Stimulated activated CD4-positive, alpha-beta T cell treated with anti-CD3 and anti-CD28 coated beads, Interleukin-4, amount 100 ng/mL, for 4 hours (primary cell): ENCODE measurements around the gene ACSF2.

Experiments
- DNase-seq, 2 experiments: peaks; one replicate each; pipeline ENCODE4 v3.0.0-alpha.2; 2020

ACSF2 gene

GRCh38 chr17:50440838-50441829, 15.1 kb downstream of the ACSF2 start:
- DNase-seq = no peak

DNA sequence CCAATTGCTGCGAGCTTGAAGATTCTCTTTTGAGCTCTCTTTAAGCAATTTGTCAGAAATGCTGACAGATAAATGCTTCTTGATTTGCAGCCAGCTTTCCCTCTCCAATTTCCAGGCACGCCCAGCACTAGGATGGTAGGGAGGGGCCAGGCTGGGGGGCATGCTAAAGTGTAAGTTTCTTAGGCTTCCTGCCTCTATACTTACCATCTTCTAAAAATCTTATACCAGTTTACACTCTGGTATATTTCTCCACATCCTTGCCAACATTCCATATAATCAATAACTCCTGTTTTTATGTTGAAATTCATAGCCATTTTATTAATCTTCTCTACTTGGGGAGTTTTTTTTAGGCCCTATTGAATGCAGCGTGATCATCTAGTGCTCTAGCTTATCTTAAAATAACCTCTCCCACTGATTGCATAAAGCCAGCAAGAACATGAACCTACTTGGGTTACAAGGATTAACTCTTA, 17.5 kb downstream of the ACSF2 start:
- DNase-seq = no peak

DNA sequence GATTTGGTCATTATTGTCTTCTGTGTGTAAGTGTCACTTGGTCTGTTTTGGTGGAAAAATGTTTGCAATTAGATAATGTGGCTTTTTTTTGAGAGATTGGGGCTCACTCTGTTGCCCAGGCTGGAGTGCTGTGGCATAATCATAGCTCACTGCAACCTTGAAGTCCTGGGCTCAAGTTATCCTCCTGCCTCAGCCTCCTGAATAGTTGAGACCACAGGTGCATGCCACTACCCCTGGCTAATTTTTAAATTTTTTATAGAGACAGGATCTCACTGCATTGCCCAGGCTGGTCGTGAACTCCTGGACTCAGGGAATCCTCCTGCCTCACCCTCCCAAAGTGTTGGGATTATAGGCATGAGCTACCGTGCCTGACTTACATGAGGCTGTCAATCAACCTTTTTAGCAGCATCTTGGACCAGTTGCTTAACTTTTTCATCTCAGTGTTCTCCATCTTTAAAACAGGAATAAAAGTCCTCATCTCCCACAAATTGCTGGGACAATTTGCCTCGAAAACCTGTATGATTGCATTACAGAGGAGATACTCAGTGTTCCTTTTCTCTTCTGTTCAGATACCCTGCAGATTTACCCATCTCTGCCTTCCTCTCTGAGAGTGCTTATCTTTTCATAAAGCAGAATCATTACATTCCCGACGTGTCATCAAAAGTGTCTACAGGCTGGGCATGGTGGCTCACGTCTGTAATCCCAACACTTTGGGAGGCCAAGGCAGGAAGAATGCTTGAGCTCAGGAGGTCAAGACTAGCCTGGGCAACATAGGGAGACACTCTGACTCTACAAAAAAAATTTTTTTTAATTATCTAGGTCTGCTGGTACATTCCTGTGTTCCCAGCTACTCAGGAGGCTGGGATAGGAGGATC, 19.1 kb downstream of the ACSF2 start:
- DNase-seq = no peak

DNA sequence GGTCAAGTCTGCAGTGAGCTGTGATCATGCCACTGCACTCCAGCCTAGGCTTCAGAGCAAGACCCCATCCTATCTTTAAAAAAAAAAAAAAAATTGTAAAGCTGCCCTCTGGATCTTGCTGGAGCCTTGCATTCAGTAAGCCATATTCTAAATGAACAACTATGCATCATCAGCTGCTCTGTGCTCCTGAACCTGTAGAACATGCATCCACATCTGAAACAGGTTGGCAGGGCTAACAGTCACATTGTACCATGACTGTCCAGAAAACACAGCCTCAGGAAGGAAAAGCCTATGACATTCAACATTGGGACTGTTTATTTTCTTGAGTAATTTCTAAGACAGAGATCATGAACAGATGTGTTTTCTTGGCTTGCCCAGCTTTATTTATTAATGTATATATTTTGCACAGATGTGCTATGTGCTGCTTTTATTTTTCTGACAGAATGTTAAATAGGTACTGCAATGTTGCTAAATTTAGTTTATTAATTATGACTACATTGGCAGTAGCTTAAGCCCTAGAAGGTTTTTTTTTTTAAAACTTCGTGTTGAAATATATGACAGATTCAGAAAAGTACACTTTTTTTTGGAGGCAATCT, 19.8 kb downstream of the ACSF2 start:
- DNase-seq = no peak

GRCh38 chr17:50447870-50448595, 22.0 kb downstream of the ACSF2 start:
- DNase-seq = no peak

DNA sequence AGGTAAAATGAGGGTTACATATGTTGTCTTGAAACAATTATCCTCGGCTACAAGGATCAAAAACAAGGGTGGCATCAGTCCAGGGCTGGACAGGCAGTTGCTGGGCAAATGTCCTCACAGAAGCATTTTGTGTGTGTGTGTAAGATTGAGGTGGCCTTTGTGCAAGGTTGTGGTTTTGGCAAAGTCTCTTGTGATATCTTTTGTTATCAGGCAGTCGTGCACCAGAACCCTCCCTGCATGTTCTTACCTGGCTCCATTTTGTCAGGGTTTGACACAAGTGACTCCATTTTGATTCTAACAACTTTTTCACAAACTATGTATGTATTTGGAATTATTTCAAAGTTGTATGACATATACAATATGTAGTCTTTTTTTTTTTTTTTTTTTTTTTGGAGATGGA, 22.6 kb downstream of the ACSF2 start:
- no peak for DNase-seq

DNA sequence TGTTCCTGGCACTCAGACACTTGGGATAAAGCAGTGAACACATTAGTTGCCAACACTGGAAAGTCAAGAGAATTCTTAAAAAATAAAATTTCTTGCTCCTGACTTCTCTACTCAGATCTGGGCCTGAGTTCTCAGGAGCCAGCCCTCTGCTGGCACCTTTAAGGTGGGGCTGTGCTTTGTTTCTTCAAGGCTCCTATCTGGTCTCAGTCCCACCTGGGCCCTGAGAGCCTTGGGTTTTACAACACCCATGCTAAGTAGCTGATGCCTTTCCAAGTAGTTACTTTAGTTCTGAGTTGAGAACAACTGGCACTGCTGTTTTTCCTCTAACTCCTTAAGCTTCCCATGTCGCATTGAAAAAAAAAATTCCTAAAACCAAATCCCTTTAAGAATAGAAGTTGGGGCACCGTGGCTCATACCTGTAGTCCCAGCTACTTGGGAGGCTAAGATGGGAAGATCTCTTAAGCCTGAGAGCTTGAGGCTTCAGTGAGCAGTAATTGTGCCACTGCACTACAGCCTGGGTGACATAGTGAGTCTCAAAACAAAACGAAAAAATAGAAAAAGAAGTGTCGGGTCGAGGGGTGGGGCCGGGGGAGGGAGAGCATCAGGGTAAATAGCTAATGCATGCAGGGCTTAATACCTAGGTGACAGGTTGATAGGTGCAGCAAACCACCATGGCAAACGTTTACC, 26.1 kb downstream of the ACSF2 start:
- no peak for DNase-seq

DNA sequence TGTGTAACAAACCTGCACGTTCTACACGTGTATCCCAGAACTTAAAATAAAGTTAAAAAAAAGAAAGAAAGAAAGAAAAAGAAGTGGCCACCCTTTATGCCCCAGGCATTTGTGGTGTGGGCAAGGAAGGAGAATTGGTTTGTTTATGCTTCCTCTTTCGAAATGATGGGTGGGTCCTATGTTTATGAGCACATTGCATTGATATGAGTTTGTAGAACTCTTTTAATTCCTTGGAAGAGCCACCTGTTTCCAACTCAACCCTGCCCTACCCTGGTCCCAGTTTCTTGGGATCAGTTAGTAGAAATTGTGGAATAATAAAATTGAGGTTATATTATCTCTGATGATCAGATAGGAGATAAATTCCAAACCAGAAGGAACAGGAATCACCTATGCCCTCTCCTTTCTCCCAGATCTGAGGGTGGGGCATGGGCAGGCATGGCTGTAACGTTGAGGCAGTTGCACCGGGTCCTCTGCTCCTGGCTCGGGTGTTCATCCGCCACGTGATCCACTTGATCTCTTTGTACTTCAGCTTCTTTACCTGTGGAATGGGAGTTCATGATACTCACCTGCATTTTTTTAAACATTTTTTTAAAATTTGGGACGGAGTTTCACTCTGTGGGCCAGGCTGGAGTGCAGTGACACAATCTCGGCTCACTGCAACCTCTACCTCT, 26.7 kb downstream of the ACSF2 start:
- no peak for DNase-seq

DNA sequence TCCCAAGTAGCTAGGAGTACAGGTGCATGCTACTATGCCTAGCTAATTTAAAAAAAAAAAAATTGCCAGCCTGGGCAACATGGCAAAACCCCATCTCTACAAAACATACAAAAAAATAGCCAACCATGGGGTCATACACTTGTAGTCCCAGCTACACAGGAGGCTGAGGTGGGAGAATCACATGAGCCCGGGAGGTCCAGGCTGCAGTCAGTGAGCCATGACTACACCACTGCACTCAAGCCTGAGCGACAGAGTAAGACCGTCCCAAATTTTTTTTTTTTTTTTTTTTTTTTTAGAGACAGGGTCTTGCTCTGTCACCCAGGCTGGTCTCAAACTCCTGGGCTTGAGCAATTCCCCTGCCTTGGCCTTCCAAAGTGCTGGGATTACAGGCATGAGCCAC, 27.9 kb downstream of the ACSF2 start:
- no peak for DNase-seq

- DNase-seq = no peak
Measured at GRCh38 chr17:50457621-50458020, 31.6 kb downstream of the ACSF2 start.

- no peak for DNase-seq
Measured at GRCh38 chr17:50458270-50458669, 32.3 kb downstream of the ACSF2 start.

- no peak for DNase-seq
Measured at GRCh38 chr17:50458701-50459676, 33.0 kb downstream of the ACSF2 start.

DNA sequence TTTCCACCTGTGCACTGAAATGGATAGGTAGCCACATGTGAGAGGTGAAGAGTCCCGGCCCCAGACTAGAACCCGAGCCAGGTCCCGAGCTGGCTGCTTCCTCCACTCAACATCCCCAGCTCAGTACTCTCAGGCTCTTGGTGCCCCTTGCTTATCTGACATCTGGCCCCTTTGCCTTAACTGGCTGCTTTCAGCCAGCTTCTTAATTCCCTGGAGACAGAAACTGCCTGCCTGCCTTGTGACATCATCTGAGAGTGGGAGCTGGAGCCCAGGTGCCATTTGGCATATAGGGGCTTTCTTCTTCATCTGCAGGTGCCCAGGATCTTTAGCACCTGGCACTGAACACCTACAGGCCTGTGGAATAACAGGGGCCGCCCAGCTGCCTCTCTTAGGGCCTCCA, 33.7 kb downstream of the ACSF2 start:
- no peak for DNase-seq

DNA sequence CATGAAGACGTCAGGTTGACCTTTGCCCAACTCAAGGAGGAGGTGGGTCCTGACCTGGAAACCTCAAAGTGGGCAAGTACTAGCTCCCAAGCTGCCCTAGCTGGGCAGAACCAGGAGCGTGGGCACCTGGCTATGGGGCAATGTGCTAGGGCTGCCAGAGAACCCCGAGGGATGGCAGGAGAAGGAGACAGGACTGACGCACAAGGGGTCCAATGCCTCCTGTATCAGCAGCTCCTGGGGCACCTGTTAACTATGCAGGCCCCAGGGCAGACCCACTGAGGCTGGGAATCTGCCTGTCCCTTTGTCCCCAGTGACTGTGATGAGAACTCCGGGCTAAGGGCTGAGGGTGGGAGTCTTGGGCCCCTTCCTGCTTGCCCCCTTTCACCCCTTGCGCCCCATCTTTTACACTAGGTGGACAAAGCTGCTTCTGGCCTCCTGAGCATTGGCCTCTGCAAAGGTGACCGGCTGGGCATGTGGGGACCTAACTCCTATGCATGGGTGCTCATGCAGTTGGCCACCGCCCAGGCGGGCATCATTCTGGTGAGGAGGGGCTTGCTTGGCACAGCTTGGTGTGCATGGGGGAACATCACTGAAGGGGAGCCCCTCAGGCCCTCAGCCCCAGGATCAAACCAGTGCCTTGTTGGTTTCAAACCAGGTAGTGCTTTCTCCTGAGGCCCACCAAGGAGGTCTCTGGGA, 35.0 kb downstream of the ACSF2 start:
- DNase-seq = no peak

DNA sequence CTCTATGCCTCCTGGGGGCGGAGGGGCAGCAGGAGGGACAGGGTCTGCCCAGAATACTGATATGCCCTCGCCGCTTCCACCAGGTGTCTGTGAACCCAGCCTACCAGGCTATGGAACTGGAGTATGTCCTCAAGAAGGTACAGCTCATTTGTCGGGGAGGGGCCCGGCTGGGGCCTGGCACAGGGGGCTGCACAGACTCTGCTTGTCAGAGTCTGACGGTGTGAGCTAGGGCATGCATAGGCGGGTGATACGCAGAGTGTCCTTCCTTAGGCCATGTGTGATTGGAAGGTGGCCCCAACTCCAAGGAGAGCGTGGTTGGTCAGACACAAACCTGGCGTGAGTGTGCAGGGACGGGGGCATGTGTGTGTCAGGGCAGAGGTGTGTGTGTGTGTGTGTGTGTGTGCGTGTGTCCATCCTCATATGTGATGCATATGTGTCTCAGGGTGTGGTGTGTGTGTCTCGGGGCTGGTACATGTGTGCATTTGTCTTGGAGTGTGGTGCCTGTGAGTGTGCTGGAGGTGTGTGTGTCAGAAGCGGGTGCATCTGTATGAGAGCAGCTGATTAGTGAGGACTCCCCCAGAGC, 35.6 kb downstream of the ACSF2 start:
- no peak for DNase-seq

GRCh38 chr17:50462446-50462845, 36.4 kb downstream of the ACSF2 start:
- no peak for DNase-seq

GRCh38 chr17:50464121-50464520, 38.1 kb downstream of the ACSF2 start:
- no peak for DNase-seq

DNA sequence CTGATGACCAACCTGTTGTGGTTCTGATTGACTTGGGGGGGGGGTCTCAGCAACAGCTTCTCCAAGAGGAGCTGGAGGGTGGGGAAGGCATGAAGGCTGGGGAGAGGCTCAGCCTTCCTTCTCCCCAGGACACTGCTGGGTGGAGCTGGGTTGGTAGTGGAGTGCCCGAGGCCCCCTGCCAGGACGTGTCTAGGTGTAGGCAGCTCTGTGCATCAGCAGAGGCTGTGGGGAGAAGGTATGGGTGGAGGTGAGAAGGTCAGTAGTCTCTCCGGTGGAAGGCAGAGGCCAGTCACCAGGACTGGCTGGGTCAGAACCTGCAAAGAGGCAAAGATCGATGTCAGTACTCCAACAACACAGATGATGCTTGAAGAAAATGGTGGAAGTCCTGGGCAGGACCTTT, 38.7 kb downstream of the ACSF2 start:
- no peak for DNase-seq

- no peak for DNase-seq
Measured at GRCh38 chr17:50465171-50465570, 39.2 kb downstream of the ACSF2 start.
